ENCODE data around the gene NFYA. TPM values are rescaled to one million over a fixed set of nuclear protein-coding genes. Genes with fewer than 3 reads are reported as not detected.
A peak's percentile ranks its signal among the peaks of the same experiment; 100 is the strongest.

The NFYA gene
- total and polyA plus RNA-seq, 2 of the 13 experiments (the other 11 are each of a cell fraction or from before 2014, with no cell fraction given): 16.0 to 22.9 TPM

- Histone ChIP-seq H2AFZ (ENCODE audit: low read length) (no peak overlapping the region), H3K79me2 (ENCODE audit: insufficient read depth, low read length) (no peaks in the 10 kb centered on the region), H3K4me1 (ENCODE audit: insufficient read depth, low read length) (peaks cover 65% of the 10 kb centered on the region), H3K9me3 (ENCODE audit: low read length) (no peaks in the 10 kb centered on the region), H3K27me3 (ENCODE audit: control insufficient read depth in 1 of 2, insufficient read depth in 2 of 2, low read length in 2 of 2) (no peaks in the 10 kb centered on the region), H3K4me2 (ENCODE audit: low read depth, low read length) (peak overlapping the region; percentile 23; the same call in 1 of the 2 replicates), H3K4me3 (replicated peaks in 1 of 3; ENCODE audit: insufficient read depth in 1 of 3, low read depth in 2 of 3, low read length in 3 of 3) (no peak overlapping the region), H3K27ac (ENCODE audit: extremely low read length, insufficient read depth, low read length) (peak overlapping the region; percentile 24), H3K9ac (ENCODE audit: insufficient read depth, low read depth, low read length) (no peak overlapping the region), H3K36me3 (replicated peaks in 1 of 2; ENCODE audit: control insufficient read depth in 1 of 2, insufficient read depth in 2 of 2, low read length in 2 of 2) (peaks cover 6 to 7% of the 10 kb centered on the region in 2 experiments; a peak in 4 of 5 replicates), H4K20me1 (ENCODE audit: insufficient read depth, low read length) (no peaks in the 10 kb centered on the region)
- intact Hi-C loops (cut with micrococcal nuclease; ENCODE audit: unreplicated experiment): no loop called here
- no TSS peak for BruUV-seq (replicated peaks)
- 69% methylated on average over 6 of the region's 6 CpGs for WGBS (ENCODE audit: low lambda C conversion rate)
- ATAC-seq (peak; percentile 60), DNase-seq (ENCODE audit: low spot score) (peak; percentile 45), FAIRE-seq (no peak)
- ChIA-PET CTCF (ENCODE audit: low intra/inter-chr PET ratio, low total read pairs) (no interaction called here), POLR2A (interaction anchor here (1.5 to 5.2 kb wide), 4 partner anchors 9 to 16 kb away, joined by 6 to 59 read pairs (median 18); partner anchors contain the start of genes NFYA, OARD1, TSPO2 and UNC5CL)
- in situ Hi-C loops (cut with HindIII; ENCODE audit: extremely low pct_ligation_motif_present, low pct_unique_long_range_greater_than_20kb): loop anchor here (10.0 kb wide), 1 partner anchor 528 kb away; no protein-coding TSS in a partner anchor
- peak; percentile 53; the same call in 1 of the 2 replicates for TF ChIP-seq MAX (IDR thresholded peaks at IDR 0.05)
- no peak for TF ChIP-seq ZNF609 (CRISPR knock-in tag; IDR thresholded peaks at IDR 0.05; ENCODE audit: borderline replicate concordance)
- 0 out of 2 replicates have a peak, but pooled peaks have one; percentile 44 for TF ChIP-seq MYPOP (CRISPR knock-in tag; IDR thresholded peaks at IDR 0.05)
- TF ChIP-seq ZNF414 (CRISPR knock-in tag; IDR thresholded peaks at IDR 0.05): no peak
- TF ChIP-seq HNF4G (IDR thresholded peaks at IDR 0.05; ENCODE audit: borderline replicate concordance, low read depth, low read length): 0 out of 2 replicates have a peak, but pooled peaks have one; percentile 23
- no peak for TF ChIP-seq HNF4G (CRISPR knock-in tag; IDR thresholded peaks at IDR 0.05; ENCODE audit: borderline replicate concordance, low read depth)
- no peak for TF ChIP-seq NFYB (CRISPR knock-in tag; IDR thresholded peaks at IDR 0.05)
- TF ChIP-seq SOX13 (IDR thresholded peaks at IDR 0.05): no peak
- 0 out of 4 replicates have a peak, but pooled peaks of 1 of the 2 experiments have one; percentile 21 for TF ChIP-seq SOX13 (CRISPR knock-in tag; conservative IDR thresholded peaks at IDR 0.05 in 1 of 2, IDR thresholded peaks at IDR 0.05 in 1 of 2)
- peak; percentile 52; the same call in 1 of the 2 replicates for TF ChIP-seq ZBTB38 (CRISPR knock-in tag; IDR thresholded peaks at IDR 0.05)
- no peak for TF ChIP-seq MTA3 (CRISPR knock-in tag; IDR thresholded peaks at IDR 0.05)
- TF ChIP-seq EP300 (IDR thresholded peaks at IDR 0.05; ENCODE audit: low read depth in 2 of 2, low read length in 2 of 2): 0 out of 4 replicates have a peak, but pooled peaks of 1 of the 2 experiments have one; percentile 7
- no peak for TF ChIP-seq EP300 (CRISPR knock-in tag; IDR thresholded peaks at IDR 0.05; ENCODE audit: borderline replicate concordance)
- 0 out of 2 replicates have a peak, but pooled peaks have one; percentile 35 for TF ChIP-seq MTA1 (CRISPR knock-in tag; IDR thresholded peaks at IDR 0.05; ENCODE audit: borderline replicate concordance)
- 0 out of 2 replicates have a peak, but pooled peaks have one; percentile 43 for TF ChIP-seq ZNF556 (CRISPR knock-in tag; IDR thresholded peaks at IDR 0.05; ENCODE audit: borderline replicate concordance)
- no peak for TF ChIP-seq ZNF205 (CRISPR knock-in tag; IDR thresholded peaks at IDR 0.05)
- no peak for TF ChIP-seq ZNF773 (CRISPR knock-in tag; IDR thresholded peaks at IDR 0.05; ENCODE audit: borderline replicate concordance)
Measured at GRCh38 chr6:41056768-41057490, 15.8 kb upstream of the NFYA start.
